ENCODE data around the gene LEFTY2. TPM values are rescaled to one million over a fixed set of nuclear protein-coding genes. Genes with fewer than 3 reads are reported as not detected.
"Not testable (repeated sequence)": the region's sequence is repeated elsewhere in the genome, so short reads cannot be mapped to it uniquely, and the experiment has no call there.

LEFTY2 gene
- total RNA-seq, 2 donors from 2014 or later, result 0.99 to 8.0 TPM

- DNase-seq, result no peak
- WGBS, 2 donors, result 14 to 26% methylated on average over 1 of the region's 1 CpG
- Histone ChIP-seq H3K9me3 (no peaks in the 10 kb centered on the region), H3K27me3 (no peaks in the 10 kb centered on the region), H3K36me3 (replicated peaks in 1 of 2; ENCODE audit: insufficient read depth in 1 of 2, low read depth in 2 of 2) (no peaks in the 10 kb centered on the region), H3K27ac (no peak overlapping the region), H3K4me1 (peaks cover 7% of the 10 kb centered on the region), H3K4me3 (no peak overlapping the region)
- TF ChIP-seq CTCF (IDR thresholded peaks at IDR 0.05), result no peak
- TF ChIP-seq POLR2A (IDR thresholded peaks at IDR 0.05), result no peak
- intact Hi-C loops (cut with DNase I), result no loop called here
- ATAC-seq, result no peak
Observed at GRCh38 chr1:225941942-225942222, 862 bp upstream of the LEFTY2 start.

- DNase-seq (no peak), ATAC-seq (no peak)
- Histone ChIP-seq H3K27me3 (no peaks in the 10 kb centered on the region), H3K4me1 (peaks cover 7% of the 10 kb centered on the region), H3K4me3 (no peak overlapping the region), H3K36me3 (replicated peaks in 1 of 2; ENCODE audit: insufficient read depth in 1 of 2, low read depth in 2 of 2) (no peaks in the 10 kb centered on the region), H3K9me3 (no peaks in the 10 kb centered on the region), H3K27ac (no peak overlapping the region)
- WGBS, 2 donors, result 91 to 97% methylated on average over 16 to 24 of the region's 25 CpGs
- intact Hi-C loops (cut with DNase I), result no loop called here
- TF ChIP-seq CTCF (IDR thresholded peaks at IDR 0.05) (no peak), POLR2A (IDR thresholded peaks at IDR 0.05) (no peak)
Observed at GRCh38 chr1:225940385-225941151, 452 bp downstream of the LEFTY2 start.

- H3K36me3 ChIP-seq (replicated peaks in 1 of 2; ENCODE audit: insufficient read depth in 1 of 2, low read depth in 2 of 2); H3K4me3 ChIP-seq; ATAC-seq; H3K4me1 ChIP-seq; intact Hi-C loops (cut with DNase I); H3K27ac ChIP-seq; DNase-seq; H3K27me3 ChIP-seq; H3K9me3 ChIP-seq: not testable (repeated sequence)
- WGBS, 2 donors, result 100% methylated on average over 1 of the region's 8 CpGs
Observed at GRCh38 chr1:225939939-225940310, 1.1 kb downstream of the LEFTY2 start.

GRCh38 chr1:225939097-225939938 lies 1.7 kb downstream of the LEFTY2 start:
- ATAC-seq, result peak; percentile 67

GRCh38 chr1:225937048-225937968 lies 3.7 kb downstream of the LEFTY2 start:
- no peak for ATAC-seq

More at GRCh38 chr1:225939097-225939938, 1.7 kb downstream of the LEFTY2 start:
- peak in 1 of 4 donors; percentile 28 for DNase-seq
- H3K27ac ChIP-seq; H3K36me3 ChIP-seq (replicated peaks in 1 of 2; ENCODE audit: insufficient read depth in 1 of 2, low read depth in 2 of 2); H3K4me3 ChIP-seq; H3K9me3 ChIP-seq; H3K27me3 ChIP-seq; H3K4me1 ChIP-seq; intact Hi-C loops (cut with DNase I): not testable (repeated sequence)
- WGBS, 2 donors, result 66 to 95% methylated on average over 9 to 15 of the region's 69 CpGs

More at GRCh38 chr1:225937048-225937968, 3.7 kb downstream of the LEFTY2 start:
- Histone ChIP-seq H3K36me3 (replicated peaks in 1 of 2; ENCODE audit: insufficient read depth in 1 of 2, low read depth in 2 of 2) (no peaks in the 10 kb centered on the region), H3K27me3 (no peaks in the 10 kb centered on the region), H3K4me1 (peaks cover 7% of the 10 kb centered on the region), H3K9me3 (no peaks in the 10 kb centered on the region), H3K4me3 (no peak overlapping the region), H3K27ac (no peak overlapping the region)
- intact Hi-C loops (cut with DNase I), result no loop called here
- 88 to 91% methylated on average over 14 to 20 of the region's 21 CpGs for WGBS, 2 donors
- TF ChIP-seq POLR2A (IDR thresholded peaks at IDR 0.05) (no peak), CTCF (IDR thresholded peaks at IDR 0.05) (no peak)
- no peak for DNase-seq
